K562 (cell line): ENCODE results near the gene EML6. TPM values are rescaled to one million over a fixed set of nuclear protein-coding genes. Genes with fewer than 3 reads are reported as not detected.

ENCODE experiments used
- ATAC-seq: fragments of 200-7000 bp; cut with Tn5 transposase; 3 replicates; pipeline ENCODE4 v1.9.1; 2020; ENCODE audit warnings: moderate library complexity
- BruUV-seq: library from RNA; stranded (reverse); fragments of 400-500 nt; replicated peaks from 2 replicates; lab custom pipeline; 2021; lab: Mats Ljungman, UMichigan
- CTCF ChIA-PET: fragments of 300-600 bp; formaldehyde crosslinking; extraction: SDS; loops from one replicate; lab custom pipeline; 2021; ENCODE audit warnings: low intra/inter-chr PET ratio; lab: Yijun Ruan, JAX
- POLR2A ChIA-PET: fragments of 300-600, 350-650 bp; sonication (Branson Sonifier 250); formaldehyde crosslinking; extraction: SDS; loops from one replicate; lab custom pipeline; 2021; ENCODE audit warnings: antibody characterized with exemption, inconsistent platforms; lab: Yijun Ruan, JAX
- DNase-seq, 4 experiments: peaks; one replicate each; pipeline versions ENCODE4 v3.0.0 to v3.0.0-alpha.2; 2011 to 2018; ENCODE audit warnings: low spot score in 3 of 4, mixed read lengths in 3 of 4; ENCODE audit errors: extremely low read depth in 1 of 4
- FAIRE-seq: peaks from 2 replicates; lab custom pipeline; 2011; peaks lifted over from hg19 to GRCh38; lab: Jason Lieb, UNC
- H2AFZ ChIP-seq: 2 replicates; pipeline ENCODE4 v1.6.0; 2011; ENCODE audit warnings: low read depth, low read length, control low read depth, inconsistent platforms
- H3K27ac ChIP-seq: fragments of 200-600 bp; 3 replicates; pipeline ENCODE4 v1.8.0; 2011; ENCODE audit warnings: low read depth, mild to moderate bottlenecking, control low read depth, inconsistent platforms, low read length, moderate library complexity, mixed read lengths; ENCODE audit errors: extremely low read depth
- H3K27me3 ChIP-seq, 2 experiments: fragments of 300-600 bp in 1 of 2; 2 replicates in 1 of 2; 3 replicates in 1 of 2; pipeline versions ENCODE4 v1.6.0 to v1.8.0; 2011; ENCODE audit warnings: inconsistent platforms in 2 of 2, low read length in 2 of 2, mild to moderate bottlenecking in 1 of 2, mixed read lengths in 1 of 2, moderate library complexity in 1 of 2; ENCODE audit not compliant: control insufficient read depth in 2 of 2, insufficient read depth in 2 of 2
- H3K36me3 ChIP-seq: fragments of 300-600 bp; 3 replicates; pipeline ENCODE4 v1.8.0; 2011; ENCODE audit warnings: mild to moderate bottlenecking, low read length, inconsistent platforms; ENCODE audit not compliant: control insufficient read depth, insufficient read depth
- H3K4me1 ChIP-seq, 2 experiments: fragments of 200-600 bp in 1 of 2; replicated peaks in 1 of 2; 2 replicates in 1 of 2; 3 replicates in 1 of 2; pipeline versions ENCODE4 v1.5.1 to v1.8.0; 2011; ENCODE audit warnings: inconsistent platforms in 2 of 2, low read length in 2 of 2, mild to moderate bottlenecking in 1 of 2, mixed read lengths in 1 of 2, moderate library complexity in 1 of 2; ENCODE audit not compliant: control insufficient read depth in 2 of 2, insufficient read depth in 2 of 2
- H3K4me2 ChIP-seq: 2 replicates; pipeline ENCODE4 v1.6.1; 2011; ENCODE audit warnings: low read length, control low read depth, inconsistent platforms, mixed read lengths; ENCODE audit not compliant: insufficient read depth
- H3K4me3 ChIP-seq: fragments of 200-600 bp; sonication (generic), shearing (Covaris generic); 2 replicates; pipeline ENCODE4 v1.5.1; 2016; ENCODE audit warnings: control low read depth, inconsistent platforms
- H3K79me2 ChIP-seq: fragments of 200-600 bp; 3 replicates; pipeline ENCODE4 v1.8.0; 2011; ENCODE audit warnings: low read length, inconsistent platforms; ENCODE audit not compliant: control insufficient read depth, insufficient read depth
- H3K9ac ChIP-seq, 2 experiments: 2 replicates each; pipeline versions ENCODE4 v1.6.0 to v1.6.1; 2011; ENCODE audit warnings: low read depth in 2 of 2, low read length in 2 of 2, control low read depth in 1 of 2, inconsistent platforms in 1 of 2, mild to moderate bottlenecking in 1 of 2, mixed read lengths in 1 of 2; ENCODE audit not compliant: insufficient read depth in 1 of 2
- H3K9me1 ChIP-seq: one replicate; pipeline ENCODE4 v1.6.0; 2011; ENCODE audit warnings: inconsistent platforms, mild to moderate bottlenecking, low read length, moderate library complexity; ENCODE audit not compliant: control insufficient read depth, insufficient read depth
- H3K9me3 ChIP-seq: replicated peaks from 2 replicates; pipeline ENCODE4 v1.5.1; 2011; ENCODE audit warnings: low read depth, low read length, inconsistent platforms; ENCODE audit not compliant: control insufficient read depth, insufficient read depth
- H4K20me1 ChIP-seq: replicated peaks from 2 replicates; pipeline ENCODE4 v1.6.1; 2011; ENCODE audit warnings: low read length, inconsistent platforms, mixed read lengths; ENCODE audit not compliant: control insufficient read depth, insufficient read depth
- CBFA2T3 ChIP-seq: fragments of 450-650 bp; IDR thresholded peaks from 2 replicates; pipeline ENCODE4 v1.6.1; 2017
- CGGBP1 ChIP-seq: fragments of 250-450 bp; sonication (Bioruptor Pico); IDR thresholded peaks from 2 replicates; pipeline ENCODE4 v1.9.0; 2021; ENCODE audit warnings: mild to moderate bottlenecking
- FOSL1 ChIP-seq: fragments of 200-800 bp; sonication (Bioruptor generic); conservative IDR thresholded peaks from 2 replicates; pipeline ENCODE4 v1.6.1; 2016; ENCODE audit warnings: missing genetic modification characterization, missing compliant biosample characterization
- KAT2B ChIP-seq: IDR thresholded peaks from one replicate; pipeline ENCODE4 v1.6.1; 2012; ENCODE audit warnings: low read depth, mild to moderate bottlenecking, control low read depth, inconsistent platforms, low read length, moderate library complexity
- LEF1 ChIP-seq: fragments of 450-650 bp; IDR thresholded peaks from 2 replicates; pipeline ENCODE4 v1.6.1; 2016; ENCODE audit warnings: mild to moderate bottlenecking
- MECOM ChIP-seq: fragments of 250-450 bp; sonication (Bioruptor Pico); IDR thresholded peaks from 2 replicates; pipeline ENCODE4 v1.8.0; 2022; ENCODE audit warnings: inconsistent platforms
- ZKSCAN1 ChIP-seq: fragments of 150-350 bp; IDR thresholded peaks from 2 replicates; pipeline ENCODE4 v1.6.1; 2016; ENCODE audit warnings: low read depth, low read length
- ZNF77 ChIP-seq: fragments of 250-450 bp; sonication (Bioruptor Pico); IDR thresholded peaks from 2 replicates; pipeline ENCODE4 v1.5.0; 2020
- WGBS: fragments of 100-300 bp; shearing (Covaris generic); methylation state at CpG from one replicate; pipeline ENCODE4 v1.1.6; 2016; ENCODE audit warnings: low coverage, mixed read lengths; ENCODE audit not compliant: insufficient coverage; ENCODE audit errors: missing lambda C conversion rate; 5-methylcytosine and 5-hydroxymethylcytosine counted together
- in situ Hi-C: fragments of 300-500 bp; cut with MboI; formaldehyde crosslinking; loops from 4 replicates; pipeline ENCODE4 v1.15.0; 2018; ENCODE audit warnings: inconsistent platforms, mixed read lengths
- intact Hi-C: fragments of 100-400 bp; cut with micrococcal nuclease; formaldehyde crosslinking; loops from 2 replicates; pipeline ENCODE4 v1.14.2; 2022
- polyA plus RNA-seq, 8 experiments: library from polyadenylated mRNA; depleted of rRNA in 4 of 8; stranded (reverse) in 5 of 8; unstranded in 3 of 8; fragments of >200 nt; fragmentation: Nextera tagmentation in 2 of 8; fragmentation: Illumina TruSeq in 1 of 8; extraction: Ambion mirVana in 2 of 8; extraction: Trizol in 1 of 8; gene quantifications; 2 replicates each; pipeline versions ENCODE4 v1.2.1 to v1.2.3, GENCODE V29; 2011 to 2014; ENCODE audit warnings: inconsistent platforms in 1 of 8, missing spikeins in 1 of 8
- total RNA-seq, 7 experiments: library from RNA; depleted of rRNA in 6 of 7; stranded (reverse); fragments of >200 nt in 6 of 7; fragmentation: Illumina TruSeq in 2 of 7; extraction: Trizol in 2 of 7; gene quantifications; 2 replicates each; pipeline versions ENCODE4 v1.2.1 to v1.2.3, GENCODE V29; 2011 to 2021; ENCODE audit warnings: low replicate concordance in 1 of 7

The EML6 gene
- total and polyA plus RNA-seq, 9 of the 15 experiments (the other 6 are each of a cell fraction or from before 2014, with no cell fraction given), result 0.07 to 0.56 (median 0.25) TPM

GRCh38 chr2:54680397-54681041, 42.9 kb upstream of the EML6 start:
- POLR2A ChIA-PET, result no interaction called here

GRCh38 chr2:54681416-54681815, 42.0 kb upstream of the EML6 start:
- H3K4me1 ChIP-seq, result no peaks in the 10 kb centered on the region; a peak in 1 of 5 replicates
- intact Hi-C loops, result no loop called here
- CTCF ChIA-PET, result no interaction called here
- TF ChIP-seq ZKSCAN1 (no peak), CGGBP1 (CRISPR knock-in tag) (no peak), CBFA2T3 (no peak), ZNF77 (CRISPR knock-in tag) (no peak)

More at GRCh38 chr2:54680397-54681041, 42.9 kb upstream of the EML6 start:
- no peak overlapping the region for H2AFZ ChIP-seq
- H3K9me3 ChIP-seq, result no peaks in the 10 kb centered on the region
- H3K4me3 ChIP-seq, result no peak overlapping the region
- H3K9ac ChIP-seq, result no peak overlapping the region
- no peak overlapping the region for H3K27ac ChIP-seq
- H3K4me1 ChIP-seq, result no peaks in the 10 kb centered on the region; a peak in 1 of 5 replicates
- no TSS peak for BruUV-seq
- no peak overlapping the region for H3K4me2 ChIP-seq
- ATAC-seq (no peak), FAIRE-seq (no peak), DNase-seq (no peak)
- peaks cover 11 to 52% of the 10 kb centered on the region in 2 experiments for H3K27me3 ChIP-seq
- TF ChIP-seq FOSL1 (tag) (peak; percentile 73), LEF1 (no peak), MECOM (CRISPR knock-in tag) (no peak), KAT2B (no peak)
- no peaks in the 10 kb centered on the region for H3K9me1 ChIP-seq
- H3K36me3 ChIP-seq, result no peaks in the 10 kb centered on the region
- H3K79me2 ChIP-seq, result no peaks in the 10 kb centered on the region
- H4K20me1 ChIP-seq, result no peaks in the 10 kb centered on the region
- intact Hi-C loops, result no loop called here
- 11% methylated on average over 6 of the region's 6 CpGs for WGBS
- in situ Hi-C loops, result no loop called here
- CTCF ChIA-PET, result no interaction called here

More at GRCh38 chr2:54681416-54681815, 42.0 kb upstream of the EML6 start:
- H2AFZ ChIP-seq, result no peak overlapping the region
- H3K27me3 ChIP-seq, result peaks cover 10 to 51% of the 10 kb centered on the region in 2 experiments; a peak in 4 of 5 replicates
- POLR2A ChIA-PET, result no interaction called here
- ATAC-seq (no peak), FAIRE-seq (no peak), DNase-seq (no peak)
- H3K9ac ChIP-seq, result no peak overlapping the region
- H3K79me2 ChIP-seq, result no peaks in the 10 kb centered on the region
- H3K4me2 ChIP-seq, result no peak overlapping the region
- in situ Hi-C loops, result no loop called here
- BruUV-seq, result no TSS peak
- no peaks in the 10 kb centered on the region for H4K20me1 ChIP-seq
- H3K36me3 ChIP-seq, result no peaks in the 10 kb centered on the region
- WGBS, result 0% methylated on average over 6 of the region's 6 CpGs
- no peaks in the 10 kb centered on the region for H3K9me1 ChIP-seq
- H3K27ac ChIP-seq, result no peak overlapping the region
- H3K4me3 ChIP-seq, result no peak overlapping the region
- H3K9me3 ChIP-seq, result no peaks in the 10 kb centered on the region
